Esophagus muscularis mucosa (tissue), 4 donors: ENCODE data around the gene MFAP5. TPM values are rescaled to one million over a fixed set of nuclear protein-coding genes. Genes with fewer than 3 reads are reported as not detected.

Experiments used
- DNase-seq: peaks from one replicate; pipeline ENCODE4 v3.0.0-alpha.2; 2017; ENCODE audit errors: extremely low spot score
- H3K27ac ChIP-seq, 4 donors: fragments of 200-600 bp; sonication (generic); replicated peaks in 1 of 4; 1 replicate in 3 of 4; 2 replicates in 1 of 4; pipeline ENCODE4 v1.5.1; 2016 to 2019; ENCODE audit warnings: mild to moderate bottlenecking in 1 of 4
- H3K27me3 ChIP-seq, 4 donors: fragments of 200-600 bp; sonication (generic); one replicate each; pipeline versions ENCODE4 v1.5.1 to v1.6.0; 2016 to 2019
- H3K36me3 ChIP-seq, 4 donors: fragments of 200-600 bp; sonication (generic); one replicate each; pipeline ENCODE4 v1.5.1; 2016 to 2019
- H3K4me1 ChIP-seq, 4 donors: fragments of 200-600 bp; sonication (generic); one replicate each; pipeline ENCODE4 v1.5.1; 2016 to 2019
- H3K4me3 ChIP-seq, 4 donors: fragments of 200-600 bp; sonication (generic); 1 replicate in 2 of 4; 2 replicates in 2 of 4; pipeline ENCODE4 v1.5.1; 2016 to 2019; ENCODE audit warnings: mild to moderate bottlenecking in 4 of 4, moderate library complexity in 1 of 4
- H3K9me3 ChIP-seq, 4 donors: fragments of 200-600 bp; sonication (generic); 1 replicate in 3 of 4; 2 replicates in 1 of 4; pipeline ENCODE4 v1.5.1; 2016 to 2019
- EP300 ChIP-seq: sonication (generic); formaldehyde crosslinking; IDR thresholded peaks from one replicate; pipeline ENCODE4 v1.6.1; 2017; ENCODE audit warnings: antibody characterized with exemption
- POLR2A ChIP-seq: fragments of 450-650 bp; IDR thresholded peaks from one replicate; pipeline ENCODE4 v1.6.1; 2017; ENCODE audit warnings: antibody characterized with exemption, moderate library complexity, mild to moderate bottlenecking, low read depth
- POLR2AphosphoS5 ChIP-seq, 2 donors: sonication (generic); formaldehyde crosslinking; IDR thresholded peaks; one replicate each; pipeline ENCODE4 v1.6.1; 2017; ENCODE audit warnings: antibody characterized with exemption in 2 of 2
- WGBS: methylation state at CpG from one replicate; pipeline ENCODE4 v1.1.5; 2018; 5-methylcytosine and 5-hydroxymethylcytosine counted together
- intact Hi-C: fragments of 100-400 bp; cut with DNase I; formaldehyde crosslinking; loops from one replicate; pipeline ENCODE4 v1.15.1; 2023
- total RNA-seq, 4 donors: library from RNA; depleted of rRNA; stranded (reverse); fragments of >200 nt; gene quantifications; one replicate each; pipeline versions ENCODE4 v1.1.0 to v1.2.1, GENCODE V29; 2016
- TF ChIP-seq, protein P1 (sequence below), 3 experiments: fragments of 200-600 bp in 2 of 3; fragments of 450-650 bp in 1 of 3; sonication (generic) in 2 of 3; IDR thresholded peaks; one replicate each; pipeline ENCODE4 v1.5.1; 2017 to 2019; ENCODE audit warnings: antibody characterized with exemption in 3 of 3, mild to moderate bottlenecking in 2 of 3, moderate library complexity in 1 of 3

MFAP5 gene
- total RNA-seq, 4 donors from 2014 or later: 94.7 to 252 (median 177) TPM

DNA sequence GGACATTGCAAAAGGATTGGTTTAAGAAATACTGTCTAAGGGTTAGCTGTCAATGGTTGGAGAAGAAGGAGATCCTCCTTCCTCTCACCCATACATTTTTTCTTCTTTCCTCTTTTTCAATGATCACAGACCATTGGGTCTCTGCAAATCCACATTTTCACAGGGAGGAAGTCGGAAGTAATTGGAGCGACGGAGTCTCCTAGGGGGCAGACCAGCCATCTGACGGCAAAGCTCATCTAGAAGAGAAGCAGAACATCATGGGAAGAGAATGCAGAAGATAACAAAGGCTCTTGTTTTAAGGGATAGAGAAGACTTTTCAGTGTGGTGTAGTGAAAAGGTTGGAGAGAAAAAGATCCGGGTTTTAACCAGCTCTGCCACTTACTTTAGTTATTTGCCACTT, 14.7 kb downstream of the MFAP5 start:
- H3K9me3 ChIP-seq: no peaks in the 10 kb centered on the region
- H3K36me3 ChIP-seq: no peaks in the 10 kb centered on the region
- WGBS: 82% methylated on average over 5 of the region's 5 CpGs
- no peak overlapping the region for H3K4me3 ChIP-seq
- DNase-seq: no peak
- H3K4me1 ChIP-seq: no peaks in the 10 kb centered on the region
- no peaks in the 10 kb centered on the region for H3K27me3 ChIP-seq
- no peak for TF ChIP-seq POLR2A
- TF ChIP-seq, protein P1, sequence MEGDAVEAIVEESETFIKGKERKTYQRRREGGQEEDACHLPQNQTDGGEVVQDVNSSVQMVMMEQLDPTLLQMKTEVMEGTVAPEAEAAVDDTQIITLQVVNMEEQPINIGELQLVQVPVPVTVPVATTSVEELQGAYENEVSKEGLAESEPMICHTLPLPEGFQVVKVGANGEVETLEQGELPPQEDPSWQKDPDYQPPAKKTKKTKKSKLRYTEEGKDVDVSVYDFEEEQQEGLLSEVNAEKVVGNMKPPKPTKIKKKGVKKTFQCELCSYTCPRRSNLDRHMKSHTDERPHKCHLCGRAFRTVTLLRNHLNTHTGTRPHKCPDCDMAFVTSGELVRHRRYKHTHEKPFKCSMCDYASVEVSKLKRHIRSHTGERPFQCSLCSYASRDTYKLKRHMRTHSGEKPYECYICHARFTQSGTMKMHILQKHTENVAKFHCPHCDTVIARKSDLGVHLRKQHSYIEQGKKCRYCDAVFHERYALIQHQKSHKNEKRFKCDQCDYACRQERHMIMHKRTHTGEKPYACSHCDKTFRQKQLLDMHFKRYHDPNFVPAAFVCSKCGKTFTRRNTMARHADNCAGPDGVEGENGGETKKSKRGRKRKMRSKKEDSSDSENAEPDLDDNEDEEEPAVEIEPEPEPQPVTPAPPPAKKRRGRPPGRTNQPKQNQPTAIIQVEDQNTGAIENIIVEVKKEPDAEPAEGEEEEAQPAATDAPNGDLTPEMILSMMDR (IDR thresholded peaks at IDR 0.05): no peak
- no peak for TF ChIP-seq POLR2AphosphoS5 (IDR thresholded peaks at IDR 0.05)
- no peak for TF ChIP-seq EP300
- no peak overlapping the region for H3K27ac ChIP-seq
- intact Hi-C loops: no loop called here

DNA sequence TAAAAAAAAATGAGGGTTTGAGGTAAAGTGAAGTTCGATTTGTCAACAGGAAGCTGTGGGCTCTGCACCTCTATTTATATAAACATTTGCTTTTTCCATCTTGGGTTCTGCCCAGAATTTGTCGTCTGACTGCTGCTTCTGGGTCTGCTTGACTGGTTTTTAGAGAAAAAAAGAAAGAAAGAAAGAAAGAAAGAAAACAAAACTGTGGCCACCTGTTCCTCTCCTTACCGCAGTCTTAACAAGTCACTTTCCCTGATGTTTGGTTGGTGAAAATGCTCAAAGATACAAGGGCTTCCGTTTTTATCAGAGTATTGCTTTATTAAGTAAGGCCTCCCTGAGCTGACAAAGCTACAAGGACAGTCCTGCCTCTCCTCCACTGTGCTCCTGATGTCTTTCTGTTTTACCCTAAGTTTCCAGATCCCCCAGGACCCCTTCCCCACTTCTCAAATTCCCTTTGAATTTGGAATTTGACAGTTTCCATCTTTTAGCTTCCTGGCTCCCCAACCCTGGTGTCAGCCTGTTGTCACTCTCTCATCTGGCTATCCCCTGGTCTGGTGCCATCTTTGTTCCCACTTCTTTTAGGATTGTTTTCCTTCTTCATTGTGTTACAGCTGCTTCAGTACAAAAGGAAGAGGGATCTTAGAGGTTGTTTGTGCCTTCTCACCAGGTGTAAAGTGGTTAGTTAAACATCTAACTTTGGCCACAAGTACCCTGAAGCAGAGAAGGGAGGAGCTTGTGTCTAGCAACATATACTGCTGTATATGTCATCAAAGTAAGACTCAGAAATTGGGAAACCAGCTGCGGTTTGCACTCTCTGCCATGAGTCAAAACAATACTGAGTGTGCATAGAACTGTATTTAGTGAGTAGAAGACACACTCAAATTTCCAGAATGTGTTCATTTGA, 18.0 kb downstream of the MFAP5 start:
- no peak for DNase-seq
- Histone ChIP-seq H3K36me3 (no peaks in the 10 kb centered on the region), H3K27ac (no peak overlapping the region), H3K4me1 (no peaks in the 10 kb centered on the region), H3K9me3 (no peaks in the 10 kb centered on the region), H3K27me3 (no peaks in the 10 kb centered on the region), H3K4me3 (no peak overlapping the region)
- 48% methylated on average over 5 of the region's 5 CpGs for WGBS
- intact Hi-C loops: no loop called here
- no peak for TF ChIP-seq POLR2AphosphoS5 (IDR thresholded peaks at IDR 0.05)
- TF ChIP-seq EP300: no peak
- TF ChIP-seq POLR2A: no peak
- TF ChIP-seq, protein P1 (IDR thresholded peaks at IDR 0.05): no peak

DNA sequence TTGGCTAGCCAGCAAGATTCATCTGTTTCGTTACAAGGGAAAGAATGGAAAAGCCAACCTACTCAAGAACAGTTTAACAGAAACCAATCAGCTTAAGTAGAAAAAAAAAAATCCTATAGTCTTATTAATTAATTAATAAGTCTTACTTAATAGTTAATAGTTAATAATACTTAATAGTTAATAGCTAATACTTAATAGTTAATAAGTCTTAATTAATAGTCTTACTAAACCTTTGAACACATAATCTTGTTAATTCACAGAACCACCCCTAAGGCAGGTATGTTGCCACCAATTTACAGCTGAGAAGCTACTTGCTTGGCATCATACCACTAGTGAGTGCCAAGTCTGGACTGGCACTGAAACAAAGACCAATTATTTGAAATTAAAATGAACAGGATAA, 19.9 kb downstream of the MFAP5 start:
- Histone ChIP-seq H3K4me3 (no peak overlapping the region), H3K36me3 (no peaks in the 10 kb centered on the region), H3K4me1 (no peaks in the 10 kb centered on the region), H3K27me3 (no peaks in the 10 kb centered on the region), H3K27ac (no peak overlapping the region), H3K9me3 (no peaks in the 10 kb centered on the region)
- intact Hi-C loops: no loop called here
- TF ChIP-seq, protein P1 (IDR thresholded peaks at IDR 0.05): no peak
- TF ChIP-seq EP300 (no peak), POLR2AphosphoS5 (IDR thresholded peaks at IDR 0.05) (no peak), POLR2A (no peak)
- DNase-seq: no peak
- WGBS: 89% methylated on average over 1 of the region's 1 CpG

DNA sequence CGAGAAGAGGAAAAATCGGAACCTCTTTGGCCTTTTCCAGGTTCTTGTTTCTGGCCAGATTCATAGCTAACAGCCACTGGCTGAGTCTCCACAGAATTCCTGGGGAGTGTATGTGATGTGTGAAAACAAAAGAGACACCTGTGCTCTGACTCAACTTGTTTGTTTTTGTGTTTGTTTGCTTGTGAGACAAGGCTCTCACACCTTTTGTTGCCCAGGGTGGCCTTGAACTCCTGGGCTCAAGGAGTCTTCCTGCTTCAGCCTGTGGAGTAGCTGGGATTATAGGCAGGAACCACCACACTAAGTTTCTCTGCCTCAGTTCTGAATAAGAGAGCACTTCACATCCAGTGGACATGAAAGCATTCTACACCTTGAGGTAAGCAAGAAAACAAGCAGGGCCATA, 22.7 kb downstream of the MFAP5 start:
- WGBS: 77% methylated on average over 2 of the region's 2 CpGs
- TF ChIP-seq, protein P1 (IDR thresholded peaks at IDR 0.05): no peak
- TF ChIP-seq POLR2AphosphoS5 (IDR thresholded peaks at IDR 0.05): no peak
- no peak for TF ChIP-seq POLR2A
- no peak for TF ChIP-seq EP300
- Histone ChIP-seq H3K27ac (no peak overlapping the region), H3K27me3 (no peaks in the 10 kb centered on the region), H3K4me1 (no peaks in the 10 kb centered on the region), H3K4me3 (no peak overlapping the region), H3K36me3 (no peaks in the 10 kb centered on the region), H3K9me3 (no peaks in the 10 kb centered on the region)
- intact Hi-C loops: no loop called here
- DNase-seq: no peak
